Osteoblast (primary cell): ENCODE data around the gene USP2. TPM values are rescaled to one million over a fixed set of nuclear protein-coding genes. Genes with fewer than 3 reads are reported as not detected.

Source experiments
- DNase-seq: peaks from one replicate; pipeline ENCODE4 v3.0.0; 2011; ENCODE audit warnings: low spot score, mixed read lengths; ENCODE audit not compliant: insufficient read length; ENCODE audit errors: missing footprints
- H2AFZ ChIP-seq: 2 replicates; pipeline ENCODE4 v1.6.0; 2011; ENCODE audit warnings: mild to moderate bottlenecking, low read length
- H3K27ac ChIP-seq: 2 replicates; pipeline ENCODE4 v1.5.1; 2011; ENCODE audit warnings: mild to moderate bottlenecking, low read depth, low read length, moderate library complexity
- H3K27me3 ChIP-seq: 2 replicates; pipeline ENCODE4 v1.6.0; 2012; ENCODE audit warnings: mild to moderate bottlenecking, control low read depth, inconsistent platforms, low read length, moderate library complexity; ENCODE audit not compliant: insufficient read depth
- H3K36me3 ChIP-seq: 2 replicates; pipeline ENCODE4 v1.5.1; 2011; ENCODE audit warnings: mild to moderate bottlenecking, low read length, control low read depth, moderate library complexity; ENCODE audit not compliant: insufficient read depth
- H3K4me1 ChIP-seq: 2 replicates; pipeline ENCODE4 v1.5.1; 2011; ENCODE audit warnings: mild to moderate bottlenecking, low read length, control low read depth, moderate library complexity; ENCODE audit not compliant: insufficient read depth
- H3K4me2 ChIP-seq: 2 replicates; pipeline ENCODE4 v1.6.0; 2011; ENCODE audit warnings: mild to moderate bottlenecking, low read length; ENCODE audit not compliant: insufficient read depth
- H3K4me3 ChIP-seq: fragments of 200-600 bp; sonication (generic); 3 replicates; pipeline ENCODE4 v1.5.1; 2012; ENCODE audit warnings: mild to moderate bottlenecking, low read length, inconsistent platforms; ENCODE audit not compliant: insufficient read depth
- H3K79me2 ChIP-seq: 2 replicates; pipeline ENCODE4 v1.6.0; 2012; ENCODE audit warnings: mild to moderate bottlenecking, low read length, control low read depth, inconsistent platforms; ENCODE audit not compliant: insufficient read depth
- H3K9me3 ChIP-seq: 2 replicates; pipeline ENCODE4 v1.5.1; 2011; ENCODE audit warnings: low read depth, low read length, control low read depth
- H4K20me1 ChIP-seq: 2 replicates; pipeline ENCODE4 v1.6.0; 2012; ENCODE audit warnings: mild to moderate bottlenecking, low read length, control low read depth; ENCODE audit not compliant: insufficient read depth
- total RNA-seq: library from RNA; depleted of rRNA; stranded (reverse); fragments of >200 nt; gene quantifications from 2 replicates; pipeline ENCODE4 v1.2.3, GENCODE V29; 2012
- TF ChIP-seq, protein P1 (sequence below): IDR thresholded peaks from 2 replicates; pipeline ENCODE4 v1.5.1; 2011; ENCODE audit warnings: mild to moderate bottlenecking, low read depth, low read length, moderate library complexity; ENCODE audit errors: extremely low read depth

USP2 gene
- total RNA-seq, 1 donor = 0.36 TPM

DNA sequence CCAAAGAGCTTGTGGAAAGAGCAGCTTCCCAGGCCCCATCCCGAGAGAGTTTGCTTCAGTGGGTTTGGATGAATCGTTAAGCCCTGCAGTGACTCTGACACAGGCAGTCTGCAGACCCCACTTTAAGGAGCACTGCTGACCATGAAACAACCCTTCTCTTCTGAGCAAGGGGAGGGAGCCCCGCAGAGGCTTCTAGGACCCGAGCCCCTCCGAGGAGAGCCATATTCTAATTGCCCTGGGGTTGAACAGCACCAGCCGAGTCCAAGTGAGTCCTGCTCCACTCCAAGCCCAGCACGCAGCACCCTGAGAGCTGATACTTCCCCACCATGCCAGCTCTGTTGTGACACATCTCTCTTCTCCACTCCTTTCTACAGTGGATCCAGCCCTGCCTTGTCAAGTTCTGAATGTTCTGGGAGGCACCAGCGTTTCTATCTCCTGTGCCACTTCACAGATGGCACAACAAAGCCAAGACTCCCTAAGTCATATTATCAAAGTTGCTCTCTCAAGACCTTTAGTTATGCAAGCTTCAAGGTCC is 10.4 kb downstream of the USP2 start:
- Histone ChIP-seq H3K79me2 (no peaks in the 10 kb centered on the region), H3K4me3 (no peak overlapping the region), H3K4me2 (no peak overlapping the region), H3K9me3 (no peaks in the 10 kb centered on the region), H3K27ac (peak overlapping the region; percentile 20), H3K36me3 (no peaks in the 10 kb centered on the region), H4K20me1 (no peaks in the 10 kb centered on the region), H3K27me3 (no peaks in the 10 kb centered on the region), H3K4me1 (peaks cover 52% of the 10 kb centered on the region), H2AFZ (no peak overlapping the region)
- DNase-seq = no peak
- TF ChIP-seq, protein P1, sequence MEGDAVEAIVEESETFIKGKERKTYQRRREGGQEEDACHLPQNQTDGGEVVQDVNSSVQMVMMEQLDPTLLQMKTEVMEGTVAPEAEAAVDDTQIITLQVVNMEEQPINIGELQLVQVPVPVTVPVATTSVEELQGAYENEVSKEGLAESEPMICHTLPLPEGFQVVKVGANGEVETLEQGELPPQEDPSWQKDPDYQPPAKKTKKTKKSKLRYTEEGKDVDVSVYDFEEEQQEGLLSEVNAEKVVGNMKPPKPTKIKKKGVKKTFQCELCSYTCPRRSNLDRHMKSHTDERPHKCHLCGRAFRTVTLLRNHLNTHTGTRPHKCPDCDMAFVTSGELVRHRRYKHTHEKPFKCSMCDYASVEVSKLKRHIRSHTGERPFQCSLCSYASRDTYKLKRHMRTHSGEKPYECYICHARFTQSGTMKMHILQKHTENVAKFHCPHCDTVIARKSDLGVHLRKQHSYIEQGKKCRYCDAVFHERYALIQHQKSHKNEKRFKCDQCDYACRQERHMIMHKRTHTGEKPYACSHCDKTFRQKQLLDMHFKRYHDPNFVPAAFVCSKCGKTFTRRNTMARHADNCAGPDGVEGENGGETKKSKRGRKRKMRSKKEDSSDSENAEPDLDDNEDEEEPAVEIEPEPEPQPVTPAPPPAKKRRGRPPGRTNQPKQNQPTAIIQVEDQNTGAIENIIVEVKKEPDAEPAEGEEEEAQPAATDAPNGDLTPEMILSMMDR = no peak

DNA sequence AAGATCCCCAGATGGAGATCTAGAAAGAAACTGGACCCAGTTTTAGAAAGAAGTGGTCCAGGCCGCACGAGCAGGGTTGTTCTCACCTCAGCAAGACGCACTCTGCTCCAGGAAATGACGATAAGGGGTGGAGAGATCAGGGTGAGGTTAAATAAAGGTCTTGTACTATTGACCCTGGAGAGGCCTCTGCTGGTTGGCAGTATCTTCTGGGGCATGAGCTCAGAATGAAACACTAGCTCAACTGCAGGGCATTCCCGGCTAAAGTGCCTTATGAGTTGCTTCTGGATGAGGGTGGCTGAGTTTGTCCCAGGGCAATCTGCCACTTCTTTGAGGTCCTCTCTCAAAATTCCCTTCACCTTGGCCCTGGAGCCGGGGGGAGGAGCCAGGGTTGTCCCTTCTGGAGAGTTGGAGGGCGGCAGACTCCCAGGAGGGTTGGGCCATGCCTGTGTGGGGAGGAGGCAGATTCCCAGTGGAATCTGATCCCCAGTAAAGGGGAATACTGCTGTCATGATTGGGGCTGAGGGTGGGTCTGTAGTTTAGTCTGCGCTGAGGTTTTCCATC is 10.9 kb downstream of the USP2 start:
- H2AFZ ChIP-seq = no peak overlapping the region
- H3K4me3 ChIP-seq = no peak overlapping the region
- H3K4me2 ChIP-seq = no peak overlapping the region
- peak overlapping the region; percentile 20 for H3K27ac ChIP-seq
- H3K36me3 ChIP-seq = no peaks in the 10 kb centered on the region
- no peaks in the 10 kb centered on the region for H3K9me3 ChIP-seq
- peaks cover 46% of the 10 kb centered on the region for H3K4me1 ChIP-seq
- DNase-seq = no peak
- TF ChIP-seq, protein P1 = no peak
- no peaks in the 10 kb centered on the region for H4K20me1 ChIP-seq
- no peaks in the 10 kb centered on the region for H3K79me2 ChIP-seq
- H3K27me3 ChIP-seq = no peaks in the 10 kb centered on the region

GRCh38 chr11:119369132-119369925 is 12.2 kb downstream of the USP2 start:
- Histone ChIP-seq H3K9me3 (no peaks in the 10 kb centered on the region), H3K27me3 (no peaks in the 10 kb centered on the region), H3K79me2 (no peaks in the 10 kb centered on the region), H3K4me1 (peaks cover 46% of the 10 kb centered on the region), H3K4me2 (no peak overlapping the region), H4K20me1 (no peaks in the 10 kb centered on the region), H3K27ac (no peak overlapping the region), H3K4me3 (no peak overlapping the region), H3K36me3 (no peaks in the 10 kb centered on the region), H2AFZ (no peak overlapping the region)
- TF ChIP-seq, protein P1 = no peak
- DNase-seq = no peak
